NCI-H1694 (cell line): Measurements from ENCODE around the gene TMEM63C.
"Not testable (repeated sequence)": the region's sequence is repeated elsewhere in the genome, so short reads cannot be mapped to it uniquely, and the experiment has no call there.

Experiments
- DNase-seq: peaks from one replicate; lab custom pipeline; 2025; lab: John Stamatoyannopoulos, UW

Gene TMEM63C

GRCh38 chr14:77279719-77280118 lies 98.1 kb downstream of the TMEM63C start:
- no peak for DNase-seq

- DNase-seq, result not testable (repeated sequence)
Observed at GRCh38 chr14:77280921-77281320, 99.3 kb downstream of the TMEM63C start.

GRCh38 chr14:77281852-77282410 lies 100.3 kb downstream of the TMEM63C start:
- no peak for DNase-seq

GRCh38 chr14:77284066-77284465 lies 102.5 kb downstream of the TMEM63C start:
- DNase-seq, result no peak

GRCh38 chr14:77284466-77284865 lies 102.9 kb downstream of the TMEM63C start:
- DNase-seq, result peak; percentile 81

- no peak for DNase-seq
Observed at GRCh38 chr14:77286576-77286975, 105.0 kb downstream of the TMEM63C start.

GRCh38 chr14:77290705-77291104 lies 109.1 kb downstream of the TMEM63C start:
- DNase-seq, result no peak

- no peak for DNase-seq
Observed at GRCh38 chr14:77296155-77296554, 114.6 kb downstream of the TMEM63C start.

- DNase-seq, result no peak
Observed at GRCh38 chr14:77296906-77297305, 115.3 kb downstream of the TMEM63C start.

GRCh38 chr14:77299771-77300170 lies 118.2 kb downstream of the TMEM63C start:
- DNase-seq, result no peak

GRCh38 chr14:77301103-77301502 lies 119.5 kb downstream of the TMEM63C start:
- peak; percentile 80 for DNase-seq

- no peak for DNase-seq
Observed at GRCh38 chr14:77302926-77303325, 121.3 kb downstream of the TMEM63C start.

- DNase-seq, result no peak
Observed at GRCh38 chr14:77303417-77304156, 122.0 kb downstream of the TMEM63C start.

GRCh38 chr14:77305696-77306095 lies 124.1 kb downstream of the TMEM63C start:
- DNase-seq, result peak; percentile 53

- peak; percentile 30 for DNase-seq
Observed at GRCh38 chr14:77306416-77306815, 124.8 kb downstream of the TMEM63C start.

GRCh38 chr14:77306851-77307496 lies 125.4 kb downstream of the TMEM63C start:
- DNase-seq, result peak; percentile 73
